Measurements from ENCODE around the gene RFC3. TPM values are rescaled to one million over a fixed set of nuclear protein-coding genes. Genes with fewer than 3 reads are reported as not detected.

Gene RFC3
- total RNA-seq, 2 donors from 2014 or later, result 11.2 to 16.3 TPM

DNA sequence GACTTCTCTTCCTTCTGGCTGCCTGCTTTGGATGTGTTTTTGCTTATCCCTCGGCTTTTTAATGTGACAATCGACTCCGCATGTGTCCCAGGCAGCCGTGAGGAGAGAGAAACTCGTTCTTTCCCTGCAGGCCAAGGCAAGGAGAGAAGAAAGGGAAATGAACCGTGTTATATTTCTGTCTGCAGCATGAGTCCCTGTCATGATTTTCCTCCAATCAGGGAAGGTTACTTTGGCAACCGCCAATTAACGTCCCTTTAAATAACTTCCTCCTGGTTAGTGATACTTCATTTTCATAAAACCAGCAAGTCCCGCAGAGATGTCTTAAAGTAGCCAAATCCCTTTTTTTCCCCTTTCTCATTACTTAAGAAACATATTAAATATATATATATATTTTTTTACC, 42.6 kb downstream of the RFC3 start:
- no peak overlapping the region for H3K27ac ChIP-seq
- DNase-seq (ENCODE audit: low spot score), result no peak
- no peaks in the 10 kb centered on the region for H3K36me3 ChIP-seq
- no peak overlapping the region for H3K4me3 ChIP-seq
- H3K9me3 ChIP-seq, result no peaks in the 10 kb centered on the region
- H3K27me3 ChIP-seq (replicated peaks; ENCODE audit: insufficient read depth), result no peaks in the 10 kb centered on the region
- intact Hi-C loops (cut with DNase I), result no loop called here
- H3K4me1 ChIP-seq (replicated peaks), result no peaks in the 10 kb centered on the region
- TF ChIP-seq POLR2A (IDR thresholded peaks at IDR 0.05), result no peak
- TF ChIP-seq, protein P1, sequence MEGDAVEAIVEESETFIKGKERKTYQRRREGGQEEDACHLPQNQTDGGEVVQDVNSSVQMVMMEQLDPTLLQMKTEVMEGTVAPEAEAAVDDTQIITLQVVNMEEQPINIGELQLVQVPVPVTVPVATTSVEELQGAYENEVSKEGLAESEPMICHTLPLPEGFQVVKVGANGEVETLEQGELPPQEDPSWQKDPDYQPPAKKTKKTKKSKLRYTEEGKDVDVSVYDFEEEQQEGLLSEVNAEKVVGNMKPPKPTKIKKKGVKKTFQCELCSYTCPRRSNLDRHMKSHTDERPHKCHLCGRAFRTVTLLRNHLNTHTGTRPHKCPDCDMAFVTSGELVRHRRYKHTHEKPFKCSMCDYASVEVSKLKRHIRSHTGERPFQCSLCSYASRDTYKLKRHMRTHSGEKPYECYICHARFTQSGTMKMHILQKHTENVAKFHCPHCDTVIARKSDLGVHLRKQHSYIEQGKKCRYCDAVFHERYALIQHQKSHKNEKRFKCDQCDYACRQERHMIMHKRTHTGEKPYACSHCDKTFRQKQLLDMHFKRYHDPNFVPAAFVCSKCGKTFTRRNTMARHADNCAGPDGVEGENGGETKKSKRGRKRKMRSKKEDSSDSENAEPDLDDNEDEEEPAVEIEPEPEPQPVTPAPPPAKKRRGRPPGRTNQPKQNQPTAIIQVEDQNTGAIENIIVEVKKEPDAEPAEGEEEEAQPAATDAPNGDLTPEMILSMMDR (IDR thresholded peaks at IDR 0.05), result no peak
- no peak for TF ChIP-seq POLR2AphosphoS5 (IDR thresholded peaks at IDR 0.05)
- 91% methylated on average over 9 of the region's 9 CpGs for WGBS

DNA sequence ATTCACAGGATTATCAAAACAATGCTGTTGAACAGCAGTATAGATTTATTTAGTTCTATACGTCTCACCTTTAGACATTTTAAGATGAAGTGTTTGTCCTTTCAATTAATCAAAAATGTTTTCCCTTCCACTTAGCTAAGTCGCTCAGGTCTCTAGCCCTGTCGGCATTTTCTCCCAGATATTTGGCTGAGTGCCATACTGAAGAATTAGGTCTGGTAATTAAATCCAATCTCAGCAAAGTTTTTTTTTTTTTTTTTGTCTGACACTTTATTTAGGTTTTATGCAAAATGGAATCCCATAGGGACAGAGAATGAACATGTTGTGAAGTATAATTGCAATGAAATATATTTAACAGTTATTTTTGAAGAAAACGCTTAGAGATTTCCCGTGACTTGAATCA, 44.1 kb downstream of the RFC3 start:
- TF ChIP-seq POLR2A (IDR thresholded peaks at IDR 0.05) (no peak), POLR2AphosphoS5 (IDR thresholded peaks at IDR 0.05) (no peak)
- TF ChIP-seq, protein P1 (IDR thresholded peaks at IDR 0.05), result no peak
- H3K36me3 ChIP-seq, result no peaks in the 10 kb centered on the region
- H3K27me3 ChIP-seq (replicated peaks; ENCODE audit: insufficient read depth), result no peaks in the 10 kb centered on the region
- H3K4me1 ChIP-seq (replicated peaks), result no peaks in the 10 kb centered on the region
- no peak for DNase-seq (ENCODE audit: low spot score)
- no peaks in the 10 kb centered on the region for H3K9me3 ChIP-seq
- H3K4me3 ChIP-seq, result no peak overlapping the region
- H3K27ac ChIP-seq, result no peak overlapping the region
- 75% methylated on average over 5 of the region's 5 CpGs for WGBS
- intact Hi-C loops (cut with DNase I), result no loop called here

DNA sequence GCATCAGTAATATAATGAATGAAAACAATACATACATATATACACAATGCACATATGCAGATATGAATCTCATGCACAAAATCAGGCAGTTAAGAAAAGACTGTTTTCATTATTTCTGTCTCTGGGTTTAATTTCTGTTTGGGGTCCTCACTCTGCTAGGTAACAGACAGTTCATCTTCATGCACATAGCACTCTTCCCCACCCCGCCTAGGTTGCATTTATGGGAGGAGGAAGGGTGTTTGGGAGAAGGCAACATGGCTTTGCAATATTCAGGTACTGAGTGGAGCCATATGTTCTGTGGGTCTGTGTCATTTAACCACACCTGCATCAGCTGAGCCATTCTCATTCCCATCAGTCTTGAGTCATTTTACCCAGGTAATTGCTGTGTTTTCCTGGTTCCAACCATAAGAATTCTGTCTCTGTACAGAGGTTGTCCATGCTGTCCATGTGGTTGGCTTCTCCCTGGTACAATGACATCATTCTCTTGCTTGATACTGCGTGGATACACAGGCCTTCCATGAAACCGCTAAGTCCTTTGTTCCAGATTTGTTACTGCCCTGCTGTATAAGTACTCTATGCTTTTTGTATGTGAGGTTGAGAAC, 45.3 kb downstream of the RFC3 start:
- 65% methylated on average over 3 of the region's 3 CpGs for WGBS
- Histone ChIP-seq H3K27ac (no peak overlapping the region), H3K4me3 (no peak overlapping the region), H3K9me3 (no peaks in the 10 kb centered on the region), H3K36me3 (no peaks in the 10 kb centered on the region), H3K27me3 (replicated peaks; ENCODE audit: insufficient read depth) (no peaks in the 10 kb centered on the region), H3K4me1 (replicated peaks) (no peaks in the 10 kb centered on the region)
- no peak for DNase-seq (ENCODE audit: low spot score)
- TF ChIP-seq, protein P1 (IDR thresholded peaks at IDR 0.05), result no peak
- TF ChIP-seq POLR2AphosphoS5 (IDR thresholded peaks at IDR 0.05) (no peak), POLR2A (IDR thresholded peaks at IDR 0.05) (no peak)
- intact Hi-C loops (cut with DNase I), result no loop called here

DNA sequence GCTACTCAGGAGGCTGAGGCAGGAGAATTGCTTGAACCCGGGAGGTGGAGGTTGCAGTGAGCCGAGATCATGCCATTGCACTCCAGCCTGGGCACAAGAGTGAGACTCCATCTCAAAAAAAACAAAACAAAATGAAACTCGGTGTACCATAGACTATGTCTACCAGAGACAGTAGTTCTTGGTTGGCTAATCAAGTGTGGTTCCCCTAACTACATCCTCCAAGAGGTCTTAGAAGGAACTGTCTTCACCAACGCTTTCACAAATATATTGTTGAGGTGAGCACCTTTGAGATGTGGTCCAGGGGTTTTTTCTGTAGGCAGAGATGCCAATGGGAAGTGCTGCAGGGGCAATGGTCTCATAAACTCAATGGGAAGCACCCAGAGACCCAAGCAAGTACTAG, 48.0 kb downstream of the RFC3 start:
- Histone ChIP-seq H3K4me3 (no peak overlapping the region), H3K36me3 (no peaks in the 10 kb centered on the region), H3K27me3 (replicated peaks; ENCODE audit: insufficient read depth) (no peaks in the 10 kb centered on the region), H3K9me3 (no peaks in the 10 kb centered on the region), H3K4me1 (replicated peaks) (no peaks in the 10 kb centered on the region), H3K27ac (no peak overlapping the region)
- intact Hi-C loops (cut with DNase I), result no loop called here
- no peak for DNase-seq (ENCODE audit: low spot score)
- TF ChIP-seq POLR2A (IDR thresholded peaks at IDR 0.05) (no peak), POLR2AphosphoS5 (IDR thresholded peaks at IDR 0.05) (no peak)
- TF ChIP-seq, protein P1 (IDR thresholded peaks at IDR 0.05), result no peak
- WGBS, result 92% methylated on average over 4 of the region's 4 CpGs

DNA sequence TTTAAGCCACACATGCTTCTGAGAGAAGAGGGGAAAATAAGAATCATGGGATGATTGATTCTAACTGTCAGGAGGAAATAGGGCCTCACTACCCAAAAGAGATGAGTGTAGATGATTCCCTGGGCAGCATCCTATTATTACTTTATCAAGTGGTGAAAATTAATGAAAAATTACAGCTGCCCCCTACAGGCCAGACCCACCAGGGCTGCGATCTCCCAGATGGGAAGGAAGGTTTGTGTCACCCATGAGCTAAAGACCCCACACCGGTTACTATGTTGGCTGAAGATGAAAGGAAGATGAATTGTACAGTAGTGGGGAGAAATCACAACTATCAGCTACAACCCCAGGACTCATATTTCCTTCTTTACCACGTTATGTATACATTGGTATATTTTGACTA, 49.5 kb downstream of the RFC3 start:
- Histone ChIP-seq H3K9me3 (no peaks in the 10 kb centered on the region), H3K27ac (no peak overlapping the region), H3K4me1 (replicated peaks) (no peaks in the 10 kb centered on the region), H3K36me3 (no peaks in the 10 kb centered on the region), H3K27me3 (replicated peaks; ENCODE audit: insufficient read depth) (no peaks in the 10 kb centered on the region), H3K4me3 (no peak overlapping the region)
- 99% methylated on average over 3 of the region's 3 CpGs for WGBS
- DNase-seq (ENCODE audit: low spot score), result no peak
- TF ChIP-seq POLR2AphosphoS5 (IDR thresholded peaks at IDR 0.05), result no peak
- no peak for TF ChIP-seq POLR2A (IDR thresholded peaks at IDR 0.05)
- TF ChIP-seq, protein P1 (IDR thresholded peaks at IDR 0.05), result no peak
- intact Hi-C loops (cut with DNase I), result no loop called here
